ENCODE results near the gene ERICH4. TPM values are rescaled to one million over a fixed set of nuclear protein-coding genes. Genes with fewer than 3 reads are reported as not detected.
"Not testable (repeated sequence)": the region's sequence is repeated elsewhere in the genome, so short reads cannot be mapped to it uniquely, and the experiment has no call there.

The ERICH4 gene
- total RNA-seq, 4 donors from 2014 or later = not detected

GRCh38 chr19:41403181-41403970, 39.6 kb upstream of the ERICH4 start:
- no peaks in the 10 kb centered on the region for H3K27me3 ChIP-seq
- H3K9me3 ChIP-seq = no peaks in the 10 kb centered on the region
- no peak overlapping the region for H3K4me3 ChIP-seq
- H3K4me1 ChIP-seq = peaks cover 0 to 6% of the 10 kb centered on the region in 2 donors
- no peak for TF ChIP-seq POLR2A (IDR thresholded peaks at IDR 0.05)
- TF ChIP-seq CTCF (IDR thresholded peaks at IDR 0.05) = no peak
- H3K27ac ChIP-seq = no peak overlapping the region
- intact Hi-C loops (cut with DNase I; ENCODE audit: low total_unique reads) = no loop called here
- no peaks in the 10 kb centered on the region for H3K36me3 ChIP-seq
- DNase-seq = no peak

GRCh38 chr19:41405776-41406175, 37.2 kb upstream of the ERICH4 start:
- Histone ChIP-seq H3K4me1 (no peaks in the 10 kb centered on the region), H3K4me3 (no peak overlapping the region), H3K9me3 (no peaks in the 10 kb centered on the region), H3K27ac (no peak overlapping the region), H3K36me3 (no peaks in the 10 kb centered on the region), H3K27me3 (no peaks in the 10 kb centered on the region)
- DNase-seq = no peak
- no peak for TF ChIP-seq POLR2A (IDR thresholded peaks at IDR 0.05)
- TF ChIP-seq CTCF (IDR thresholded peaks at IDR 0.05) = no peak
- intact Hi-C loops (cut with DNase I; ENCODE audit: low total_unique reads) = no loop called here

GRCh38 chr19:41407271-41407670, 35.7 kb upstream of the ERICH4 start:
- H3K27me3 ChIP-seq = no peaks in the 10 kb centered on the region
- TF ChIP-seq POLR2A (IDR thresholded peaks at IDR 0.05) (no peak), CTCF (IDR thresholded peaks at IDR 0.05) (no peak)
- no peaks in the 10 kb centered on the region for H3K4me1 ChIP-seq
- DNase-seq = no peak
- no peaks in the 10 kb centered on the region for H3K9me3 ChIP-seq
- no peaks in the 10 kb centered on the region for H3K36me3 ChIP-seq
- intact Hi-C loops (cut with DNase I; ENCODE audit: low total_unique reads) = no loop called here
- H3K4me3 ChIP-seq = no peak overlapping the region
- H3K27ac ChIP-seq = no peak overlapping the region

- Histone ChIP-seq H3K9me3 (no peaks in the 10 kb centered on the region), H3K27me3 (no peaks in the 10 kb centered on the region), H3K4me1 (no peaks in the 10 kb centered on the region), H3K36me3 (no peaks in the 10 kb centered on the region), H3K4me3 (no peak overlapping the region), H3K27ac (peak overlapping the region in 1 of 2 donors; percentile 37)
- DNase-seq = no peak
- intact Hi-C loops (cut with DNase I; ENCODE audit: low total_unique reads) = no loop called here
- TF ChIP-seq POLR2A (IDR thresholded peaks at IDR 0.05) = no peak
- TF ChIP-seq CTCF (IDR thresholded peaks at IDR 0.05) = no peak
Measured at GRCh38 chr19:41408256-41408655, 34.7 kb upstream of the ERICH4 start.

GRCh38 chr19:41408846-41409245, 34.1 kb upstream of the ERICH4 start:
- H3K4me3 ChIP-seq; H3K27me3 ChIP-seq; intact Hi-C loops (cut with DNase I; ENCODE audit: low total_unique reads); H3K4me1 ChIP-seq; H3K36me3 ChIP-seq; DNase-seq; H3K9me3 ChIP-seq; H3K27ac ChIP-seq: not testable (repeated sequence)
